Heart left ventricle (tissue), 16 donors: ENCODE data around the gene ALG1. TPM values are rescaled to one million over a fixed set of nuclear protein-coding genes. Genes with fewer than 3 reads are reported as not detected.
A peak's percentile ranks its signal among the peaks of the same experiment; 100 is the strongest.

Source experiments
- ATAC-seq, 4 donors: fragments of 200-7000 bp; cut with Tn5 transposase; one replicate each; pipeline ENCODE4 v1.9.1; 2020 to 2022; ENCODE audit warnings: moderate library complexity in 4 of 4, mild to moderate bottlenecking in 3 of 4, moderate number of reproducible peaks in 1 of 4
- DNase-seq, 5 donors: peaks; one replicate each; pipeline ENCODE4 v3.0.0-alpha.2; 2020
- H3K27ac ChIP-seq, 12 donors: fragments of 200-600 bp; sonication (generic) in 4 of 12; one replicate each; pipeline versions ENCODE4 v1.5.0 to v1.8.0; 2016 to 2022; ENCODE audit warnings: mild to moderate bottlenecking in 2 of 12
- H3K27me3 ChIP-seq, 9 donors: fragments of 200-600 bp; sonication (generic) in 2 of 9; one replicate each; pipeline versions ENCODE4 v1.5.1 to v1.8.0; 2016 to 2022; ENCODE audit warnings: mild to moderate bottlenecking in 3 of 9
- H3K36me3 ChIP-seq, 9 donors: fragments of 200-600 bp; sonication (generic) in 2 of 9; one replicate each; pipeline versions ENCODE4 v1.5.0 to v1.8.0; 2018 to 2022; ENCODE audit warnings: mild to moderate bottlenecking in 2 of 9
- H3K4me1 ChIP-seq, 12 donors: fragments of 200-600 bp; sonication (generic) in 4 of 12; one replicate each; pipeline versions ENCODE4 v1.5.0 to v1.8.0; 2016 to 2022; ENCODE audit warnings: mild to moderate bottlenecking in 3 of 12
- H3K4me3 ChIP-seq, 12 donors: fragments of 200-600 bp; sonication (generic) in 4 of 12; one replicate each; pipeline versions ENCODE4 v1.5.0 to v1.8.0; 2017 to 2022; ENCODE audit warnings: mild to moderate bottlenecking in 9 of 12, moderate library complexity in 4 of 12
- H3K9me3 ChIP-seq, 12 donors: fragments of 200-600 bp; sonication (generic) in 4 of 12; one replicate each; pipeline versions ENCODE4 v1.5.0 to v1.8.0; 2016 to 2022; ENCODE audit warnings: mild to moderate bottlenecking in 1 of 12
- POLR2A ChIP-seq, 2 donors: fragments of 450-650 bp; IDR thresholded peaks; one replicate each; pipeline ENCODE4 v1.6.1; 2017; ENCODE audit warnings: antibody characterized with exemption in 2 of 2, mild to moderate bottlenecking in 2 of 2, moderate library complexity in 2 of 2
- WGBS, 4 donors: extraction: QIAGEN DNeasy Blood & Tissue Kit in 2 of 4; methylation state at CpG; one replicate each; pipeline versions ENCODE4 v1.1.5 to v1.1.7; 2013 to 2018; 5-methylcytosine and 5-hydroxymethylcytosine counted together
- intact Hi-C, 10 donors: fragments of 100-400 bp; cut with DNase I; formaldehyde crosslinking; loops; one replicate each; pipeline versions ENCODE4 v1.11.1 to v1.14.2; 2022
- polyA plus RNA-seq, 2 donors: library from polyadenylated mRNA; stranded (reverse); fragments of 200-250 nt; gene quantifications; one replicate each; pipeline ENCODE4 v1.2.3, GENCODE V29; 2013
- total RNA-seq, 9 donors: library from RNA; depleted of rRNA in 2 of 9; stranded (reverse); fragments of >200 nt in 2 of 9; fragmentation: NEBNext Ultra II Directional in 3 of 9; extraction: Animal tissue kit (Norgen Biotek cat#: 25700) in 3 of 9; gene quantifications; one replicate each; pipeline versions ENCODE4 v1.1.0 to v1.2.4, GENCODE V29; 2016 to 2023
- TF ChIP-seq, protein P1 (sequence below), 12 donors: fragments of 200-600 bp; sonication (generic) in 4 of 12; IDR thresholded peaks; one replicate each; pipeline versions ENCODE4 v1.5.0 to v1.8.0; 2018 to 2022; ENCODE audit warnings: antibody characterized with exemption in 12 of 12, mild to moderate bottlenecking in 5 of 12
- donor health status: ischemic (EF 13 %, LVEDD 7.1; RV severe dilation, severe dysfunction).
- donor health status: healthy with polysubstance abuse.
- donor health status: DM: no; HTN: yes; CAD: no.
- donor health status: DM: no; HTN: no; CAD: no.
- donor health status: ischemic (EF 25% LVEDD 6.9; RV normal size, moderate dysfunction).
- donor health status: ischemic (EF 25% LVEDD 5.7; RV mildly dilated, moderate dysfunction).
- donor health status: healthy.
- donor health status: DM: yes; HTN: yes; CAD: no.
- donor health status: ischemic (EF 35%, LVEDD 5.7; RV mildly dilated, moderate dysfunction).
- donor health status: nonischemic (EF 11% LVEDD 7.7; RV severe dilation, severe dysfunction).
- donor health status: DM: yes; HTN: yes; CAD: no.
- donor health status: PGD.
- donor health status: ischemic (EF 29% LVEDD 5.4; RV normal size, mild dysfunction).
- donor health status: nonischemic (EF 23%, LVEDD 6.1; RV moderate dilation, normal function).

Gene ALG1
- total and polyA plus RNA-seq, 11 donors: 6.0 to 17.1 (median 9.7) TPM

DNA sequence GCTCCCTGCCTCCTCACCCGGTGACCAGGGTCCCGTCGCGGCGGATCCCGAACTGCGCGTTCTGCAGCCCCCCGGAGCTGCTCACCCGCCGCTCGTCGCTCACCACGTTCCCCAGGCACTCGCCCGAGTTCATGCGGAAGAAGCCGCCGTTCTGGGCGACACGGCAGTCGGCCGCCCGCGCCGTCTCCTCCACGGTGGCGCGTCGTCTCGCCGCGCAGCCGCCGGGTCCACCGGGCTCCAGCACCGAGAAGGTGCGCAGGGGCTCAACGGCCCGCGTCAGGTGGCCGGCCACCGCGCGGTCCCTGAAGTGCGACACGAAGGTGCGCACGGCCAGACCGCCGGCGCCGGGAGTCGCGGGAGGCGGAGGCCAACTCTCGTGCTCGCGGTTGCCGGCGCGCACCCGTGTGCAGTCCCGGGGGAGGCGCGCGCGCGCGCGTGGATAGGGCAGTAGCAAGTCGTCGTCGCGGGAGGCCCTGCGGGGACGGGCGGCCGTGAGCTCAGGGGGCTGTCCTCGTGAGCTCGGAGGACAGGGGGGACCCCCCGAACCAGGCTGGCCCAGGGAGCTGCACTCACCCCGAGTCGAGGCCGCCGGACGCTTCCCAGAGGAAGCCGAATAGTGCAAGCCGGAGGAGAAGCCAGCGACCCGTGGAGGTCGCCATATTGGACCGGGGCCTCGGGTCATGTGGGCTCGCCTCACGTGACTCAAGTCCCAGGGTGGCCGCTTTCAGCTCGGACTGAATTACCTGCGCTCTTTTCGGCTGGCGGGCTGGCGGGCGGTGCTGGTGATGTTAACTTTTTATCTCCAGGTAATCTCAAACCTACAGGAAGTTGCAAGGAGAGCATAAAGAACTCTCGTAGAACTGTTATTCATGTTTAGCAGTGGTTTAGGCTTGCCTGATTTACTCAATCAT is 38.1 kb upstream of the ALG1 start, which contains the start of gene NAGPA:
TSS of gene NAGPA (minus strand) at position 680 of the 911 bp plus-strand sequence. CDS start at position 659, 21 bp downstream.
- Histone ChIP-seq H3K4me1 (peaks cover 0 to 24% (median 15%) of the 10 kb centered on the region in 12 donors), H3K9me3 (no peaks in the 10 kb centered on the region), H3K27me3 (no peaks in the 10 kb centered on the region), H3K4me3 (peak within 1 kb of the TSS; percentile 72 to 99 (median 89)), H3K27ac (peak within 1 kb of the TSS in 9 of 12 donors; percentile 9 to 74 (median 70)), H3K36me3 (peaks cover 0 to 15% (median 6%) of the 10 kb centered on the region in 9 donors)
- intact Hi-C loops: no loop called here
- ATAC-seq (peak; percentile 73 to 95 (median 94)), DNase-seq (peak; percentile 87 to 93 (median 91))
- WGBS, 4 donors: 0 to 1% (median 0%) methylated on average over 43 to 104 of the region's 104 CpGs
- no peak for TF ChIP-seq POLR2A (IDR thresholded peaks at IDR 0.05)
- TF ChIP-seq, protein P1, sequence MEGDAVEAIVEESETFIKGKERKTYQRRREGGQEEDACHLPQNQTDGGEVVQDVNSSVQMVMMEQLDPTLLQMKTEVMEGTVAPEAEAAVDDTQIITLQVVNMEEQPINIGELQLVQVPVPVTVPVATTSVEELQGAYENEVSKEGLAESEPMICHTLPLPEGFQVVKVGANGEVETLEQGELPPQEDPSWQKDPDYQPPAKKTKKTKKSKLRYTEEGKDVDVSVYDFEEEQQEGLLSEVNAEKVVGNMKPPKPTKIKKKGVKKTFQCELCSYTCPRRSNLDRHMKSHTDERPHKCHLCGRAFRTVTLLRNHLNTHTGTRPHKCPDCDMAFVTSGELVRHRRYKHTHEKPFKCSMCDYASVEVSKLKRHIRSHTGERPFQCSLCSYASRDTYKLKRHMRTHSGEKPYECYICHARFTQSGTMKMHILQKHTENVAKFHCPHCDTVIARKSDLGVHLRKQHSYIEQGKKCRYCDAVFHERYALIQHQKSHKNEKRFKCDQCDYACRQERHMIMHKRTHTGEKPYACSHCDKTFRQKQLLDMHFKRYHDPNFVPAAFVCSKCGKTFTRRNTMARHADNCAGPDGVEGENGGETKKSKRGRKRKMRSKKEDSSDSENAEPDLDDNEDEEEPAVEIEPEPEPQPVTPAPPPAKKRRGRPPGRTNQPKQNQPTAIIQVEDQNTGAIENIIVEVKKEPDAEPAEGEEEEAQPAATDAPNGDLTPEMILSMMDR (IDR thresholded peaks at IDR 0.05): no peak

- DNase-seq (no peak), ATAC-seq (no peak)
- H3K4me3 ChIP-seq: peak overlapping the region; percentile 72 to 99 (median 89)
- intact Hi-C loops: no loop called here
- no peak for TF ChIP-seq POLR2A (IDR thresholded peaks at IDR 0.05)
- TF ChIP-seq, protein P1 (IDR thresholded peaks at IDR 0.05): no peak
- no peaks in the 10 kb centered on the region for H3K9me3 ChIP-seq
- H3K27ac ChIP-seq: peak overlapping the region in 9 of 12 donors; percentile 9 to 74 (median 70)
- WGBS, 4 donors: 7 to 22% (median 15%) methylated on average over 2 of the region's 2 CpGs
- peaks cover 0 to 24% (median 15%) of the 10 kb centered on the region in 12 donors for H3K4me1 ChIP-seq
- peaks cover 0 to 9% (median 4%) of the 10 kb centered on the region in 9 donors for H3K36me3 ChIP-seq
- no peaks in the 10 kb centered on the region for H3K27me3 ChIP-seq
These were observed 37.5 kb upstream of the ALG1 start for GRCh38 chr16:5034167-5034523.

DNA sequence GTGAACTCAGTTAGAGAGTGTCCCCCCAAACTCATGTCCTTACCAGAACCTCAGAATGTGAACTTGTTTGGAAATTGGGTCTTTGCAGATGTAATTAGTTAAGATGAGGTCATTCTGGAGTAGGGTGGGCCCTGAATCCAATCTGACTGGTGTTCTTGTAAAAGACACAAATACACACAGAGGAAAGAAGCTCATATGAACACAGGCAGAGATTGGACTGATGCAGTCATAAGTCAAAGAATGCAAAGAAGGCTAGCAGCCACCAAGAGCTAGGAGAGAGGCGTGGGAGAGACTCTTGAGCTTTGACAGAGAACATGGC is 35.8 kb upstream of the ALG1 start:
- Histone ChIP-seq H3K4me3 (no peak overlapping the region), H3K27me3 (no peaks in the 10 kb centered on the region), H3K27ac (peak overlapping the region in 1 of 12 donors; percentile 43), H3K36me3 (no peaks in the 10 kb centered on the region), H3K4me1 (peaks cover 0 to 24% (median 15%) of the 10 kb centered on the region in 12 donors), H3K9me3 (no peaks in the 10 kb centered on the region)
- TF ChIP-seq, protein P1 (IDR thresholded peaks at IDR 0.05): no peak
- no peak for TF ChIP-seq POLR2A (IDR thresholded peaks at IDR 0.05)
- no peak for ATAC-seq
- intact Hi-C loops: no loop called here
- 68 to 79% (median 78%) methylated on average over 1 of the region's 1 CpG for WGBS, 4 donors
- DNase-seq: no peak
